Muscle layer of duodenum (tissue), 2 donors: Measurements from ENCODE around the gene VN1R5.

ENCODE experiments used
- H3K27ac ChIP-seq: one replicate; pipeline ENCODE4 v1.7.0; 2013; ENCODE audit warnings: mild to moderate bottlenecking, low read length
- H3K27me3 ChIP-seq: one replicate; pipeline ENCODE4 v1.7.0; 2013; ENCODE audit warnings: low read depth, mild to moderate bottlenecking, control low read depth, low read length
- H3K36me3 ChIP-seq, 2 donors: one replicate each; pipeline ENCODE4 v1.7.0; 2013; ENCODE audit warnings: low read length in 2 of 2, control low read depth in 1 of 2, mild to moderate bottlenecking in 1 of 2; ENCODE audit not compliant: insufficient read depth in 2 of 2, control insufficient read depth in 1 of 2
- H3K4me1 ChIP-seq, 2 donors: one replicate each; pipeline ENCODE4 v1.7.0; 2013; ENCODE audit warnings: low read length in 2 of 2, mild to moderate bottlenecking in 2 of 2, control low read depth in 1 of 2, moderate library complexity in 1 of 2; ENCODE audit not compliant: insufficient read depth in 2 of 2, control insufficient read depth in 1 of 2
- H3K4me3 ChIP-seq, 2 donors: one replicate each; pipeline ENCODE4 v1.7.0; 2013; ENCODE audit warnings: low read length in 2 of 2, low read depth in 1 of 2, mild to moderate bottlenecking in 1 of 2
- H3K9me3 ChIP-seq, 2 donors: one replicate each; pipeline ENCODE4 v1.7.0; 2013; ENCODE audit warnings: low read length in 2 of 2, control low read depth in 1 of 2, mild to moderate bottlenecking in 1 of 2; ENCODE audit not compliant: control insufficient read depth in 1 of 2
- donor health status: healthy.

VN1R5 gene

DNA sequence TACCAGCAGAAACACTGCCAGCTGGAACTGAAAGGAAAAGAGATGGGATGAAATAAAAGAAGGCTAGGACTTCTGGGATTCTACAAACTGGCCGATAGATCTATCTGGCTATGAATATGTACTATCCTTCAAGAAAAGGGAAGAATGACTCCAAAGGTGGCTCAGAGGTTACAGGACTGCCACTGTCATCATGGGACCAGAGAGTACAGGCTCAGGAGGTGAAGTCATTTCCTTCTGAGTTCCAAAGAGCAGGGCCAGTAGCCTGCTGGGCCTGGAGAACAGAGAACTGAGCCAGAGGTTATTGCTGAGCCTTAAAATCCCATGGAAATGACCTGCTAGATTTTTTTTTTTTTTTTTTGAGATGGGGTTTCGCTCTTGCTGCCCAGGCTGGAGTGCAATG lies 48.2 kb downstream of the VN1R5 start:
- no peak overlapping the region for H3K27ac ChIP-seq
- H3K4me3 ChIP-seq: no peak overlapping the region
- H3K4me1 ChIP-seq: no peaks in the 10 kb centered on the region
- H3K9me3 ChIP-seq: no peaks in the 10 kb centered on the region
- H3K27me3 ChIP-seq: no peaks in the 10 kb centered on the region
- H3K36me3 ChIP-seq: peaks cover 39 to 85% of the 10 kb centered on the region in 2 donors
